LHCN-M2 (cell line): ENCODE measurements around the gene GABRR3. TPM values are rescaled to one million over a fixed set of nuclear protein-coding genes. Genes with fewer than 3 reads are reported as not detected.
A peak's percentile ranks its signal among the peaks of the same experiment; 100 is the strongest.

Source experiments
- DNase-seq: peaks from one replicate; pipeline ENCODE4 v3.0.0-alpha.2; 2012; ENCODE audit warnings: low read depth
- total RNA-seq: library from RNA; depleted of rRNA; stranded (reverse); fragments of >200 nt; gene quantifications from 2 replicates; pipeline ENCODE4 v1.2.3, GENCODE V29; 2014

Gene GABRR3
- total RNA-seq, 1 experiment from 2014 or later: not detected

DNA sequence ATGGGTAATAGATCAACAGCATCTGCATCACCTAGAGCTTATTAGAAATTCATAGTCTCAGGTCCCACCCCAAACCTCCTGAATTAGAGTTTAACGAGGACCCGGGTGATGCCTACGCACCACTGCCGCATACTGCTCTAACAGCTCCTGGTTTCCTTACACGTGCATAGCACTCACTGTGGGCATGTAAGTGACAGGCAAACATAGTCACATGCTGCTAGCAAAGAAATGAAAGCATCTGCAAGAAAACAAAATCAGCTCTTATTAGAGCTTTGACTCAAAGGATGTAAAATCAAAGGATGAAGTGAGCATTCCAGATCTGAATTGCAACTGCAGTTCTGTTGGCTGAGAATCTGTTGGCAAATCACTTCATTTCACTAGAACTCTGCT lies 43.8 kb downstream of the GABRR3 start:
- DNase-seq: no peak

DNA sequence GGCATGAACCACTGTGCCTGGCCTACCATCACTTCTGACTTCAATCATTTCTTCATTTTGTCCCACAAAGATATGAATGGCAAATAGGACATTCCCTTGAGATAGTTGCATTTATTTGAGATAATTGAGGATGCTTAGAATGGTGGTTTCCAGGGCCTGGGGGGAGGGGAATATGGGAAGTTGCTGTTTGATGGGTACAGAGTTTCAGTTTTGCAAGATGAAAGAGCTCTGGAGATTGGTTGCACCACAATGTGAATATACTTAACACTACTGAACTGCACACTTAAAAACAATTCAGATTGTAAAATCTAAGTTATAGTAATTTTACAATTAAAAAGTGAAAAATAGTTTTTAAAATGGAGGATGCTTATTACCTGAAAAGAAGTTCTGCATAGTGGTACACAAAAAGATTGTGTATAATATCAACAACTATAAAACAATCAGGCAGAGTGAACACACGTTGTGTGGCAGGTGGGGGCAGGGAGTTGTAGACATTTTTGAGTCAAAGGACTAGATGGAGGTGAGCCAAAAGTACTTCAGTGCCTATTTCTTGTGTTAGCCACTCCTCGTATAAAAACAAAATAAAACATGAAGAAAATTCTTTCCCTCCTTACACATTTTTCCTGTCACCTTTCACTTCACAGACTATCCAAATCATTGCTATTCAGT lies 44.4 kb downstream of the GABRR3 start:
- DNase-seq: no peak

DNA sequence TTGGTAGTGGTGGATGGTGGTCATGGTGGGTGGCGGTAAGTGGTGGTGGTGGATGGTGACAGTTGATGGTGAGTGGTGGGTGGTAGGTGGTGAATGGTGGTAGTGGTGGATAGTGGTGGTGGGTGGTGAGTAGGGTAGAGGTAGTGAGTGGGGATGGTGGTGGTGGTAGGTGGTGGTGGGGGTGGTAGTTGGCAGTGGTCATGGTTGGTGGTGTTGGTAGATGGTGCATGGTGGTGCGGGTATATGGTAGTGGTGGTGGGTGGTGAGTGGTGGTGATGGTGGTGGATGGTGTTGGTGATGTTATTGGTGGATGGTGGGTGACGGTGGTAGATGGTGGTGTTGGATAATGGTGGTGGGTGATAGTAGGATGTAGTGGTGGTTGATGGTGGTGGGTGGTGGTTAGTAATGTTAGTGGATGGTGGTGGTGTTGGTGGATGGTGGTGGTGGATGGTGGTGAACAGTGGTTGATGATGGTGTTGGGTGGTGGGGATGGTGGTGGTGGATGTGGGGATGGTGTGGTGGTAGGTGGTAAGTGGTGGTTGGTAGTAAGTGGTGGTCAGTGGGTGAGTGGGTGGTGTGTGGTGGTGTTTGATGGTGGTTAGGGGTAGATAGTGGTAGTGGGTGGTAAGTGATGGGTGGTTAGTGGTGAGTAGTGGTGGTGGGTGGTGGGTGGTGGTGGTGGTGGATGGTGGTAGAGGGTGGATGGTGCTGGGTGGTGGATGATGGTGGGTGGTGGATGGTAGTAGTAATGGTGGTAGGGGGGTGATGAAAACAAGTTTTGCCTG lies 46.1 kb downstream of the GABRR3 start:
- DNase-seq: no peak

DNA sequence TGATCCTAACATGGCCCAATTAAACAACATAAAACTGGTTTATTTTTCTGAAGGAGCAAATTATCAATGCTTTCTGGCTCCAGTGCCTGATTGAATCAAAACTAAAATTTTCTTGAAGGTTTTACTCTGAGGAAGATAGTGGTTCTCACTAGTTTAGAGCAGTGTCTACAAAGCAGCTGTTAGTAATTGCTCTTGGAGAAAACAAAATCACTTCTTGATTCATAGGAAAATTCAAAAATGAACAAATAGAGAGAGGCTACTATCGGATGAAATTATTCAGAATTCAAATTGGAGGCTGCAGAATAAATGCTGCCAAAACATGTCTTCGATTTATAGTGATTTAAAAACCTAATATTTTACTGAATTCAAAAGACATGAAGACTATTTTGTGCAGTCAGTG lies 47.8 kb downstream of the GABRR3 start:
- DNase-seq: no peak

DNA sequence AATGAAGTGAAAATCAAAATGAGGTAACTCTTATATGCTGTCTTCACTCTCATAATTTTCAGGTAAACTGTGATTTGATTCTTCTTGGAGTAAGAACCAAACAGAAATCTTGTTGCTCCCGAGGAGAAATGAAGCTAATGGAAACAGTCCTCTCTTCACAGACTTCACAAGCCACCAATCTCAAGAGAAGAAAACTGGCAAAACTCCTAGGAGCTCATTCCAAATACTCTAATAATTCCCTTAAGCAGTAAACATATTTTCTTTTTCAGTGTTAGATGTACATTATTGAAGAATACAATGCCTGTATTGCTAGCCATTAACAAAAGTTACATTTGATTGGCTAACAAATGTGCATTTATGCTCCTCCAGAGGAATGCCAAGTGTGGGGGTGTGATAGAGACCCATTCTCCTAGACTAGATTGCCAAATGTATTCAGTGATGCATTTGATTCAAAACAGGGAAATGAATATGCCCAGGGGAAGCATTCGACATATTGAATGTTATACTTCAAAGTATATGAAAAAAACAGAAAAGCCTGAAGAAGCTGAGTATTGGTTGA lies 51.1 kb downstream of the GABRR3 start:
- no peak for DNase-seq

DNA sequence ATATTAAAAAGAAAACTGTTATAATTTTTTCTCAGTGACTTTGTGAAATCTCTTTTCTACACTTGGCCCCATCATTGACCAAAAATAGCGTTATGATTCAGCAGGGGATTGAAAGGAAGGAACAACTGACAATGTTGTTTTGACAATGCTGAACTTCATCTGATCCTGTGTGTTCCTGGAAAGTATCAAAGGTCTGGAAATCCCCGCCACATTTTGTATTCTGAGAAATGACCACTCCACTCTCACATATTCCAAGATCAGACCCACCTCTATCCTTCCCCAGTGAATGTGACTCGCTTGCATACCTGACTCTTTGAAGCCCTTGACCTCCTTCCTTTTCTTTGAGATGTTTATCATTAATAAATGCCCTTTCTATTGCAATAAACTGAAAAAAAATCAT lies 53.2 kb downstream of the GABRR3 start:
- DNase-seq: peak; percentile 55

DNA sequence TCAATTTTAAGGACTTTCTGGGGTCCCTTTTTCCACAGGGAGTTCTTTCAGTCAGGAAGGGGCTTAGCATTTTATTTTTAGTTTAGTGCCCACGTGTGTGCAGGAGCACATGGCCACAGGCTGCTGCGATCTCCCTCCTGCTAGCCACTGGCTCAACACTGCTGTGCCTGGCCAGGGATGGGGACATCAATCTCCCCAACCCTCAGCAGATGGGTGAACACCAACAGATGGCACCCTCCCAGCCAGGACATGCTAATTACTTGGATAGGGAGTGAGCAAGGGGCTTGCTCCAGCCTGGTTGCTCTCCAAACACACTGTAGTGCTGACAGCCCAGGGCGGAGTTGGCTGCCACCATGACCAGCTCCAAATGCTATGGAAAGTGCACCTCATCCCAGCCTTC lies 55.5 kb downstream of the GABRR3 start:
- DNase-seq: no peak

DNA sequence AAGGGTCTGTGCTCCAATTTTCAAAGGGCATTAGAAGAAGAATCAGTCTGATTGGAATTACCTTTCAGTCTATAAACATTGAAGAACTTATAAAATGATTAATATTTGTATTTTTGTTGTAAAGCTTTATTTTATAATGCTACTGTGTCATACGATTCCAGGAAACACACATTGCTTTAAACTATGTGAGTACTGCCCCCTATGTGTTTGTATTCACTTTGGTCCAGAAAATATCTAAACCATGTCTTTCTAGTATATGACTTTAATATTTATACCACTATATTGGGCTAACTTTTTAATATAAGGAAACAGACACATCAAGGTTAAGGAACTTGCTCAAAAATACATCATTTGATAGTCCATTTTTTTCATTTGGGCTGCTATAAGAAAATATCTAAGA lies 59.6 kb downstream of the GABRR3 start:
- DNase-seq: no peak

DNA sequence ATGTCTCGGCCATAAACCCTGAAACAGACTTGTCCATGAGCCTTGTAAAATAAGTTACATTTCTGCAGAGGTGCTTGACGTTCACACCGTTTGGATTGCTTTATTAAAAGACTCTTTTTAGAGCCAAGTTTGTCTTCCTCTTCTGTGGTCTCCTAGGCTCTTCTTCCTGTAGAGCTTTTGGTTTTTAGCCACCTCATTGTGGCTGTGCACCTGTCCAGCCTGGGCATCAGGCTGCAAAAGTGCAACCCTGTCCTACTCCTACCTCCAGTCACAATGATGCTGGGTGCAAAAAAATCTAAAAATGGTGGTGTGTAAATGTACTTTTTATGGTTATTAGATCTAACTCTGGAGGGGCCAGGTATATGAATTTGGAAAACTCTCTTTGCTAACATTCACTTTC lies 60.1 kb downstream of the GABRR3 start:
- DNase-seq: no peak

DNA sequence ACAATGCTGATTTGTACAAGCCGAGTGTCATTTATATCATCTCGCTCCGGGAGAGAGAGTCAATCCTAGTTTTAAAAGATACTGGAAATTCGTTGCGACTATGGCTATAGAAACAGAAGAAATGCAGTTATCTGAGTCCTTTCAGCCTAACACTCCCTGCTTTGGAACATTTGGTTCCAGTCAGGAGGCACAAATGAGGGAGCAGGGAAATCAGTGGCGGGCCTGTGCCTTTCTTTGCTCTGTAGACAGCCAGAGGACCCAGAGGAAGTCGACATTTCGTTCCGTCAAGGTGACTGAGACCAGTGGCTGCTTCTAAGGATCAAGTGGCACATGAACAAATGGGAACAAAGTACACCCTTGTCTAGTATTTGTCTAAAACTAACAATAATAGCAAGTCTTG lies 62.1 kb downstream of the GABRR3 start:
- no peak for DNase-seq

DNA sequence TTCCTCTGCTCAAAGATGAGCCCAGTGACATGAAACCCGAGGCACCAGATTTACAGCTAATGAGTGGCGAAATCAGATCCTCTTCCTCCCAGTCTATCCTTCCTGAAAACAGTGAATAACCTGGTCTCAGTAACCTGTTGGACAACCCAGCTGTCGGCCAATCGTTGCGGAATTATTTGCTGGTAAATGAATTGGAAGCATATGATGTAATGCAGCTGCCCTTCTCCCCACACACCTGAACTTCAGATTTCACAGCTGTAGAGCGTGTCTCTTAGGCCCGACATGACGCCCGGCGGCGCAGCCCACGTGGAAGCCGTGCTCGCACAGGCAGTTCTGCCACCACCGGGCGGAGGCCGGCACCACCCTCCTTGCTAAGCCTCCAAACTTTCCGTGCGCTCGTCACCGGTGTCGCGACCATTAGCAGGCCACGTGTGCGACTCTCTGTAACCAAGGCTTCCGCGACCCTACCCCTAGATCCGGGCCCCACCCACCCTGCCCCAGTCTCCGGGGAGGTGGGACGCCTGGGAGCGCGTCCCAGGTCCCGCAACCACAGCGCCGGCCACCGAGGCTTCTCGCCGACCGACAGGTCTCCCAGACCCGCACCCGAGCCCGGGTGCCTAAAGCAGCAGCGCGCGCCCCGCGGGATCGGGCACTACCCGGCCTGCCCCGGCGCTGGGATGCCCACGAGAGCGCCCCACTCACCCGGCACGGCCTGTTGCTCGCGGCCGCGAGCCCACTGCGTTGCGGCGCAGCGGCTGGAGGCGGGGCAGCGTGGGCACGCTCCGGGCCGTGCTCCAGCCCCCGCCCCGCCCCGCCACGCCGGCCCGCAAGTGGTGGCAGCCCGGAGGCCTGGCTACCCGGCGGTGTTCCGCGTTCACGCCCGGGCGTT lies 63.2 kb downstream of the GABRR3 start, which contains the start of gene RIOX2:
Gene RIOX2 (minus strand): TSS at position 753 of the 889 bp plus-strand sequence. CDS start 4,838 bp downstream, outside the sequence.
- peak; percentile 63 for DNase-seq

DNA sequence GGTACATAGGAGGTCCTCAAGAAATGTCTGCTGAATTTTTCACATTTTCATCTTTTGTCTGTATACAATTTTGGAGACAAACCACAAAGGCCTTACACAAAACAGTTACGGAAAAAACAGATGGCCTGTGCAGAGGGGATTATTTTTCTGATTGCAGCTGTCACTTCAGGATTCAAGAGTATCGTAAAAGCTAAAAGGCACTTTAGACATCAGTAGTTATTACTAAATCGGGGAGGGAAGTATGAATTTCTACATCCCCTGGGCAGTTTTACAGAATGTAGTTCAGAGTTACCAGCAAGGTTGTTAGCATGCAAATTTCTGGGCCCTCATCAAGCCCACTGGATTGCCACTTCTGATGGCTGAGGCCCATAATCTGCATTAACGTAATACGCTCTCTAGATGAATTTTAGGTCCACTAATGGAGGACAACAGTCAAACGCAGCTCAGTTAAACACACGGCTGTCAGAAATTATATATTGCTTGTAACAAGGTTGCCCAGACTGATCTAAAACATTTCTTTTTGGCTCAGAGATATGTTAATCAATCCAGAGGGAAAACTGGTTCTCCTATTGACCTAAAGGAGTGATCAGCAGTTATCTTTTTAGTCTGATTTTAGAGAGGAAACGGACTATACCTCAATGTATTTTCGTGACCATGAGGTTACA lies 64.0 kb downstream of the GABRR3 start:
- DNase-seq: peak; percentile 45

DNA sequence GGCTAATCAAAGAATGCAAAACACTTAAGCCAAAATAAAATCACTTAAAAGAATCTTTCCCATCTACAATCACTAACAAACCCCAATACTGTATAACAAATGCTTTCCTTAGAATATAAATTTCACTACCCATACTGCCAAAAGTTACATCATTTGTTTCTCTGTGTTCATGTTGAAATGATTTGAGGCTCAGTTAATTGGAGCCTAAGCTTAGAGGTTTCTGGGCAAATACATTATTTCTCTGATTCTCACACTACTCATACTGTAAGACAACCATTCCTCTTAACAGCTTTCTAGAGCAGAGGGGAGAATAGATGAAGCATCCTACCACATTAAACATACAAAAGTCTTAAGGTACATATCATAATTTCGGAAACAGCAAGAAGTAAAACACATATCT lies 65.0 kb downstream of the GABRR3 start:
- no peak for DNase-seq

DNA sequence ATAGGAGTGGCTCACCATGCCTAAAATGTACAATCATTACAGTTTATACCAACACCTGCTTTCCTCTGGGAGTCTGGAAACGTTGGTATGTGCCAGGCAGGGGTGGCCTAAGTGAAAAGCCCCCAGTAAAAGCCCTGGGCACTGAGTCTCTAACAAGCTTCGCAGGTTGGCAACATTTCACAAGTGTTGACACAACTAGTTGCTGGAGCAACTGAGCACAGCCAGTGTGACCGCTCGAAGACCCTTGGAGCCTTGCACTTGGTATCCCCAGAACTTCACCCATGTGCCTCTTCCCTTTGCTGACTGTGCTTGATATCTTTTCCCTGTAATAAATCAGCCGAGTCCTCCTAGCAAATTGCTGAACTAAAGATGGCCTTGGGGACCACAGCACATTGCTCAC lies 65.6 kb downstream of the GABRR3 start:
- DNase-seq: no peak

DNA sequence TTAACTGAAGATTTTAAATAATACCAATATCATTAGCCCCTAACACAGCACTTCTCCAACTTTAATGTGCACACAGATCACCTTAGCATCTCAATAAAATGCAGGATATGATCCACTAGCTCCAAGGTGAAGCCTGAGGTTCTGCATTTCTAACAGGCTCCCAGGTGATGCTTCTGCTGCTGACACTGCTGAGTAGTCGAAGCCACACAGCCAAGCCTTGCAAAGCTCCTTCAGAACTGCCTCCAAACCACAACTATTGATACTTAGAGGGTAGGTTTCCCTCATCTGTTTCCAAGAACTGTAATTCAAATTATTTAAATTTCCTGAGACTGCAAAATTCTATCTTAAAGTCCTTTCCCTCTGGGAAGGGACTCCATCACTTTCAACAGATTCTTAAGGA lies 66.7 kb downstream of the GABRR3 start:
- DNase-seq: no peak

DNA sequence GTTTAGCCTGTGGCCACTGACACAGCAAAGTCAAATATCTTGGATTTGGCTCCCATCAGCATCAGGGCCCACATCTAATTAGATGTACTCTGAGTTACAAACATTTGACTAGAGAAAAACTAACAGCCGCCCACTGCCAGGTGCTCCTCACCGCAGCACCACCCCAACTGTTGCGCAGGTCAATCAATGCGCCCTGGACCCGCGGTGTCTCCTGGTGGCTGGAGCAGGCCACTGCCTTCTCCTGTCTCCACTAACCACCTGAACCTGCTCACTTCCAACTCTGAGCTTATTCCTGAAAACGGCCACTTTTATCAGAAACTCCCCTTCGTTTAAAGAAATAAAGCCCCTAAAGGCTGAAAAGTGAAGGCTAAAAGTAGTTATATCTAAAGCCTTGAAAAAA lies 67.1 kb downstream of the GABRR3 start:
- no peak for DNase-seq

DNA sequence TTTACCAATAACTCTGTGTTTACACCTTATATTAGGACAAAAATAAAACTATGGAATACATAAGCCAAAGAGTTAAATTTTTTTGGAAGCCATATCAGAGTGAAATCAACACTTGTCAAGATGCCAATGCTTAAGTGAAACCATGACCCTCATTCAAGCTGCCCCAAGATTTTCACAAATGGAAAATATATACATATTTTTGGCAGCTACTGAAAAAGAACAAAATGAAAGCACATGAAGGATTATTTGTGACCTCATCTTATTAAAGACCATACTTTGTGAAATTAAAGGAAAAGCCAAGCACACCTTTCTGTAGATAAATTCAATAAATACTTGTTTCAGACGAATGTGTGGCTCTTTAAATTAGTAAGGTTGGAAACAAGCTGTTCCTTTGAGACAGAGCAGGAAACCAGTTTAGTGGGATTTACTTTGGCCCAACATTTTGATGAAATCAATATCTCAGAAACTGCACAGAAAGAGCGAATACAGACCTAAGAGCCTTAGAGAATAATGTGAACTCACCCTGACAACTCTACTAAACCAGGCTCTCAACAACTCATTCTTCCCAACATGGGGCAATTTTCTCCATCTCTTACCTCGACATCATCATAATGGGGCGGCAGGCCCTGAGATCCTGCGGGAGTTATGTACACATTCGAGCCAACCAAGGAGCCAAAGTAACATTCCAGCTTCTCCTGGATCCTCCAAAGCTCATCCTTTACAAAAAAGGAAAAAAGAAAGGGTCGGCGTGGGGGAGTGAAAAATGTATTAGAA lies 73.9 kb downstream of the GABRR3 start:
- no peak for DNase-seq

DNA sequence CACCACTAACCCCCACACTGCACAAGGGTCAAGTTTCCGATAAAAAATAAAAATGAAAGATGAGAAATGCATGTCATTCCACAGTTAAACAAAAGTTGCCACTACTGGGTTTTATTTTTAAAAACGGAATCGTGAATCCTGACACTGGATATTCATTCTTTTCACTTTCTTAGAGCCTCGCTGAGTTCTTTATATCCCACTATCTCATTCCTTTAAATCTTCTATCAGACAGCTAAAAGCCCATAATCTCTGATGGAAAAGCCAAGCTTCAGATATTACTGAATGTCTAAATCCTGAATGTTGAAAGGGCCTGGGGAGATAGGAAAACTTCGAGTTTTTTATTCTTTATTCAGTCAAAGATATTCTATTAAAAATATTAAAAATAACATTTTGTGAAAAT lies 74.6 kb downstream of the GABRR3 start:
- DNase-seq: no peak

DNA sequence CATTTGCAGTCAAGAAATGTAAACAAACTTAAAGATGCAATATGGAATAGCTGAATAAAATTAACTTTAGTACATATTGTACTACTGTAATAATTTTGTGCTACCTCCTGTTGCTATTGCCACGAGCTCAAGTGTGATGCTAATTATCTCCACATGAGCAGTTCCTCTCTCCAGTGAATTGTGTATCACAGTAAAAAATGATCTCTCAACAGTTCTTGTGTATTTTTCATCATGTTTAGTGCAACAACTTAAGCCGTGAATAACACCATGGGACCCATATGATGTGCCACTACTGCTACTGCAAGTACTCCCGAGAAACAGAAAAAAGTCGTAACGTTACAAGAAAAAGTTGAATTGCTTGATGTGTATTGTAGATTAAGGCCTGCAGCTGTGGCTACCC lies 75.2 kb downstream of the GABRR3 start:
- no peak for DNase-seq

DNA sequence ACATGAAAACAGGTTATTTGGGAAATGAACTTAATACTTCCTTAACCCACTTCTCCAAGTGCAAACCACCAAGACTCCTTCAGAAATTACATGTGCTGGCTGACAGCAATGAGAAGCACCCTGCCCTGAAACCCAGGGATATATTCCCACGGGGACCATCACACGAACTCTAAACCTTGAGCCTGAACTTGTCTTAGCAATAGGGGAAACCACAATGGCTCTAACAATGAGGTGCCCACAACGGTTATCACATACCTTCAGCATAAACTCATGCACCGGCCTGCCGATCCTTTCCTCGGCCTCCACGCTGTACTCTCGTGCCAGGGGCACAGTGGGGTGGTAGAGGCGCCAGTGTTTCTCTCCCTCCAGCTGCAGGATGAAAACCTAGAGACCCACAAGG lies 76.3 kb downstream of the GABRR3 start:
- DNase-seq: no peak

DNA sequence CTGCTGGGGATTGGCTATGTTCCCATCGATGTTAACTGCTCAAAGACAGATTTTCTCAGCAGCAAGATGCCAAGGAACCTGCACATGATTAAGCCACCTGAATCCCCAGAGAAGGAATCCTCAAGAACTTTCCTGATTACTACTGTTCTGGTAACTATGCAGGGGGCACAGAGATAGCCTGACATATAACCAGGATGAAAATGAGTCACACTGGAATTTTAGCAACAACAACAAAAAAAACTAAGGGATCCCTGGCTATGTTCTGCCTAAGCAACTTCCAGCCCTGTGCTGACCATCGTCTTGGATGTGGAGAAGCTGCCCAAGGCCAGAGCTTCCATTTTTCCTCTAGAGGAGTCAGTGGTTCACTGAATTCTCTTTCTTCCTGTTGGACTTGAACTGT lies 76.7 kb downstream of the GABRR3 start:
- peak; percentile 27 for DNase-seq
